Uterus (tissue), 2 donors: ENCODE measurements around the gene DHX35.
"Not testable (repeated sequence)": the region's sequence is repeated elsewhere in the genome, so short reads cannot be mapped to it uniquely, and the experiment has no call there.

Experiments
- CTCF ChIP-seq, 4 experiments: fragments of 200-600 bp in 2 of 4; fragments of 450-650 bp in 2 of 4; sonication (generic) in 2 of 4; IDR thresholded peaks; one replicate each; pipeline ENCODE4 v1.5.1; 2016 to 2019; ENCODE audit warnings: antibody characterized with exemption in 4 of 4, mild to moderate bottlenecking in 2 of 4, moderate library complexity in 1 of 4
- POLR2A ChIP-seq, 2 donors: fragments of 450-650 bp; IDR thresholded peaks; one replicate each; pipeline ENCODE4 v1.6.1; 2016; ENCODE audit warnings: antibody characterized with exemption in 2 of 2, mild to moderate bottlenecking in 1 of 2, moderate library complexity in 1 of 2

- TF ChIP-seq POLR2A, CTCF (IDR thresholded peaks at IDR 0.05): not testable (repeated sequence)
Measured at GRCh38 chr20:38960187-38960687, 1.9 kb upstream of the DHX35 start.
